ENCODE data around the gene MSH5. TPM values are rescaled to one million over a fixed set of nuclear protein-coding genes. Genes with fewer than 3 reads are reported as not detected.
A peak's percentile ranks its signal among the peaks of the same experiment; 100 is the strongest.

MSH5 gene
- total and polyA plus RNA-seq, 9 donors = 4.8 to 19.1 (median 9.1) TPM

DNA sequence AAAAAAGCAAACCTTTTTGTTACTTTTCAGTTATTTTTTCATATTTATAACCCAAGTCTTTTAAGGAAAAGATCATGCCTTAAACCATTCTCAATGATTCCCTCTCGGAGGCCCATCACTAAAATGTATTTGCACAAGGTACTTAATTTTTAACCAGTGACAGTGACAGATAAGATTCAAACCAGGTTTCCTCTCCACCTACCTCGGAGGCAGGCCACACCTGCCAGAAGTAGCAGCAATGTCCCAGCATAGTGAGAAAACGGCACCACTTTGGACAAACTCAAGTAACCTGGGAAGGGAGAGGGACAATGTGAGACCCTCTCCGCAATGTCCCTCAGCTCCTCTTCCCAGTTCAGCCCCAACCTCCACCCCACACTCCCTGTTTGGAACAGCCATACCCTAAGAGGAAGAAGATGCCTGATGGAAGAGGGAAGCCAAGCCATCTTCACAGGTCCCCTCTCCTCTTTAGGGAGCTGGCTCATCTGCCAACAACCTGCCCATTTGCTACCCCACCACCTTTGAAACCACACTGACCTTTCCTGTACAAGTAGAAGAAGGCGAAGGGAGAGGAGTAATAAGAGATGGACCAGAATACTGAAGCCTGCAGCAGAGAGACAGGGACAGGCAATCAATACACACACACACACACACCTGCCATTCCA, 38.9 kb upstream of the MSH5 start:
- TF ChIP-seq, protein P1, sequence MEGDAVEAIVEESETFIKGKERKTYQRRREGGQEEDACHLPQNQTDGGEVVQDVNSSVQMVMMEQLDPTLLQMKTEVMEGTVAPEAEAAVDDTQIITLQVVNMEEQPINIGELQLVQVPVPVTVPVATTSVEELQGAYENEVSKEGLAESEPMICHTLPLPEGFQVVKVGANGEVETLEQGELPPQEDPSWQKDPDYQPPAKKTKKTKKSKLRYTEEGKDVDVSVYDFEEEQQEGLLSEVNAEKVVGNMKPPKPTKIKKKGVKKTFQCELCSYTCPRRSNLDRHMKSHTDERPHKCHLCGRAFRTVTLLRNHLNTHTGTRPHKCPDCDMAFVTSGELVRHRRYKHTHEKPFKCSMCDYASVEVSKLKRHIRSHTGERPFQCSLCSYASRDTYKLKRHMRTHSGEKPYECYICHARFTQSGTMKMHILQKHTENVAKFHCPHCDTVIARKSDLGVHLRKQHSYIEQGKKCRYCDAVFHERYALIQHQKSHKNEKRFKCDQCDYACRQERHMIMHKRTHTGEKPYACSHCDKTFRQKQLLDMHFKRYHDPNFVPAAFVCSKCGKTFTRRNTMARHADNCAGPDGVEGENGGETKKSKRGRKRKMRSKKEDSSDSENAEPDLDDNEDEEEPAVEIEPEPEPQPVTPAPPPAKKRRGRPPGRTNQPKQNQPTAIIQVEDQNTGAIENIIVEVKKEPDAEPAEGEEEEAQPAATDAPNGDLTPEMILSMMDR (IDR thresholded peaks at IDR 0.05) = no peak
- Histone ChIP-seq H3K36me3 (no peaks in the 10 kb centered on the region), H3K4me1 (ENCODE audit: insufficient read depth) (peaks cover 11% of the 10 kb centered on the region), H3K27me3 (no peaks in the 10 kb centered on the region), H3K4me3 (no peak overlapping the region), H3K9me3 (no peaks in the 10 kb centered on the region), H3K27ac (no peak overlapping the region)
- 86 to 89% (median 87%) methylated on average over 5 of the region's 5 CpGs for WGBS, 3 donors
- intact Hi-C loops (cut with DNase I) = no loop called here
- DNase-seq = no peak

DNA sequence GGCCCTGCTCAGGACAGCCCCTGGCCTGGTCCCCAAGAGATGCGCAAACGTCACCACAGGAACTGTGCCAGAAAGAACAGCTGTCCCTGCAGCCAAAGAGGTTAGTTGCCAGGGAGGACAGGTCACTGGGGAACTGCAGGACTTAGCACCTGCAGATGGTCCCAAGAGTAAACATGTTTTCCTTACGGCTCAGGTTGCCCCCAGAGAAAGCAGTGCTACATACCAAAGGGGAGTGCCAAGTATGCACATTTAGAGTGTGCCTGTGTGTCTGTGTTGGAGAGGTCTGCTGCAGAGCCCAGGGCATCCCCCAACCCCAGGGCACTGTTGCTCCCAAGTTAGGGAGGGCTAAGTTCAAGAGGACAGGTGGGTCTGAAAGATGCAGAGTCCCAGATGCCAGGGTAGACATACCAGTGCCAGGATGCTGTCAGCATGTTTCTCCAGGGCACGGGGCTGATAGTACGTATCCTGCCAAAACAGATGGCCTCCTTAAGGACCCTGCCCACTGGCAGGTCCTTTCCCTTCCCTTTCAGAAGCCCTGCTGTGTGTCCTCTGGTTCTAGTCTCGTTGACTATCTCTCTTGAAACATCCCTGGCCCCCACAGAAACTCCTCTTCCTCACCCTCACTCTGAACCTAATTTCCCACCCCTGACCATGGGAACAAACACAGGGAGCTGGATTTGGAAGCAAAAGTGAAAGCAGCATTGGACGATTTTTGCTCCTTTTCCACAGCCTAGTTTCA, 38.0 kb upstream of the MSH5 start:
- Histone ChIP-seq H3K9me3 (no peaks in the 10 kb centered on the region), H3K27ac (peak overlapping the region; percentile 87 to 99), H3K4me1 (ENCODE audit: insufficient read depth) (peaks cover 11% of the 10 kb centered on the region), H3K27me3 (no peaks in the 10 kb centered on the region), H3K36me3 (no peaks in the 10 kb centered on the region), H3K4me3 (peak overlapping the region; percentile 58)
- DNase-seq = peak in 1 of 5 donors; percentile 33
- TF ChIP-seq, protein P1 (IDR thresholded peaks at IDR 0.05) = no peak
- TF ChIP-seq EP300 (IDR thresholded peaks at IDR 0.05) (no peak), POLR2A (IDR thresholded peaks at IDR 0.05) (no peak)
- 23 to 31% (median 23%) methylated on average over 7 of the region's 7 CpGs for WGBS, 3 donors
- intact Hi-C loops (cut with DNase I) = loop anchor here in 1 of 4 donors (2.0 kb wide), 1 partner anchor 27 kb away; the partner anchor contains the start of gene DDAH2

DNA sequence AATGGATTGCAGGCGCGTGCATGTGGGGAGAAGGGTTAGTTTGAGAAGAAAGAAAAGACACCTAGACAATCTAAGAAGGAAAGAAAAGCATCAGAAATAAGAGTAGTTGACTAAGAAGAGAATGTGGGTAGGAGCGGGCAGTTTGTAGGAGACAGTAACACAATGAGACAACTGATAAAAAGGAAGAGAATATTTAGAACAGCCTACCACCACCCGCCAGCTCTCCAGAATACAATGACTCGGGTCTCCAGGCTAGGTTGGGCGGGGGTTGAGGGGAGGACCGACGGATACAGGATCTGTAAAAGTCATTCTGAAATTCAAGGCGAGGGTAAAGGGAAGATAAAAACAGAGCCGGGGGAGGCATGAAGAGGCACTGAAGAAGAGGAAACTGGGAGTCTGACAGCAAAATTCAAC, 37.4 kb upstream of the MSH5 start:
- Histone ChIP-seq H3K4me3 (peak overlapping the region; percentile 58), H3K9me3 (no peaks in the 10 kb centered on the region), H3K36me3 (no peaks in the 10 kb centered on the region), H3K27ac (peak overlapping the region; percentile 87 to 99), H3K27me3 (no peaks in the 10 kb centered on the region), H3K4me1 (ENCODE audit: insufficient read depth) (peaks cover 11% of the 10 kb centered on the region)
- DNase-seq = no peak
- intact Hi-C loops (cut with DNase I) = loop anchor here in 1 of 4 donors (2.0 kb wide), 1 partner anchor 26 kb away; the partner anchor contains the start of gene DDAH2
- TF ChIP-seq, protein P1 (IDR thresholded peaks at IDR 0.05) = no peak
- TF ChIP-seq EP300 (IDR thresholded peaks at IDR 0.05) = no peak
- TF ChIP-seq POLR2A (IDR thresholded peaks at IDR 0.05) = no peak
- WGBS, 3 donors = 0% methylated on average over 10 of the region's 10 CpGs

DNA sequence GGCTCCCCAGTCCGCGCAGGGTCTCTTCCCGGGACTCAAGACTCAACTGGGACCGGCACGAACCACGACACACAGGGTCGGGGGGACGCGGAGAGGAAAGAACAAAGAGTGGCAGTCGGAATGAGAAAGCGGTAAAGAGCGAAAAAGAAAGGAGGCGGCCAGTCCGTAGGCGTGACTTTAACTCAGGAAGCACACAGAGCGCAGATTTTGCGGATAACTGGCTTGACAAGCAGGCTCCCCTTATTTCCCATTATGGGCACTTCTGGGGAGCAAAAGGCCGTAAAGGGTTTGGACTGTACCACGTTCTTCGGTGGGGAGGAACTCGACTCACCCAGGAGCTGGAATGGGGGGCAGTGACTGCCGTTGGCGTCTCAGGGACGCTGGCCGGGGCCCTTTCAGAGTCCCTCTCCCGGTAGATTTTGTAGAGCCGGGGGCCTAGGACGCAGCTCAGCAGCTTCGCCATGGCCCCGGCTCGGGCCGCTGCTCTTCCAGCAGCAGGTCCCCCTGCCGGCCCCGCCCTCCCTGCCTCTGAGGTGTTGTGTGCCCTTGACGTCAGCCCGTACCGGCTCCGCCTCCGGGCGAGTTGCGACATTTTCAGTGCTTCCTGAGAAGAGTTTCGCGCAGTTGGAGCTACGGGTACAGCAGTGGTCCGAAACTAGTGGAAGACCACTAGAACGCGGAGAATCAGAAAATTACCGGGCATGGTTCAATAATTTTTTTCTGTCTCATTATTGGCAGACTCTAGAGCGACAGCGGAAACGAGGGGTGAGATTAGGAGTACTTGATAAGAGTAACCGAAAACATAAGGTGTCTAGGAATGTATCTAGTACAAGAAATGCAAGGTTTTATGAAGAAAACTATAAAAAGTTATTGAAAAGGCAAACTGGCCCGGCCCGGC, 36.7 kb upstream of the MSH5 start, which contains the start of gene ABHD16A:
Gene ABHD16A, minus strand, starts transcription at position 506 of the 898 bp plus-strand sequence. Its CDS starts 43 bp downstream, at position 463.
- Histone ChIP-seq H3K4me3 (peak within 1 kb of the TSS; percentile 58), H3K9me3 (no peaks in the 10 kb centered on the region), H3K36me3 (no peaks in the 10 kb centered on the region), H3K27me3 (no peaks in the 10 kb centered on the region), H3K4me1 (ENCODE audit: insufficient read depth) (peaks cover 11% of the 10 kb centered on the region), H3K27ac (peak within 1 kb of the TSS; percentile 87 to 99)
- TF ChIP-seq EP300 (IDR thresholded peaks at IDR 0.05) = no peak
- peak; percentile 98 for TF ChIP-seq POLR2A (IDR thresholded peaks at IDR 0.05)
- TF ChIP-seq, protein P1 (IDR thresholded peaks at IDR 0.05) = peak in 2 of 3 donors; percentile 19 to 35
- peak; percentile 98 to 99 (median 99) for DNase-seq
- WGBS, 3 donors = 0 to 1% (median 1%) methylated on average over 54 of the region's 54 CpGs
- intact Hi-C loops (cut with DNase I) = loop anchor here in 1 of 4 donors (2.0 kb wide), 1 partner anchor 26 kb away; the partner anchor contains the start of gene DDAH2

All from ovary (tissue), 9 donors.